Hematopoietic multipotent progenitor cell (in vitro differentiated cells): ENCODE data around the gene SRCIN1. TPM values are rescaled to one million over a fixed set of nuclear protein-coding genes. Genes with fewer than 3 reads are reported as not detected.
A peak's percentile ranks its signal among the peaks of the same experiment; 100 is the strongest.

Source experiments
- DNase-seq, 3 donors: peaks; one replicate each; pipeline ENCODE4 v3.0.0-alpha.2; 2011 to 2015; ENCODE audit warnings: low read depth in 2 of 3, low spot score in 2 of 3
- total RNA-seq: library from RNA; depleted of rRNA; stranded (reverse); fragments of >200 nt; gene quantifications from one replicate; pipeline ENCODE4 v1.2.3, GENCODE V29; 2012

Gene SRCIN1
- total RNA-seq, 1 donor: under 0.01 TPM

GRCh38 chr17:38617074-38617860 is 11.5 kb upstream of the SRCIN1 start:
- no peak for DNase-seq

GRCh38 chr17:38616361-38616760 is 10.6 kb upstream of the SRCIN1 start:
- DNase-seq: no peak

- no peak for DNase-seq
Observed at GRCh38 chr17:38613981-38614779, 8.4 kb upstream of the SRCIN1 start.

GRCh38 chr17:38613525-38613980 is 7.8 kb upstream of the SRCIN1 start:
- no peak for DNase-seq

- DNase-seq: no peak
Observed at GRCh38 chr17:38611872-38612376, 6.2 kb upstream of the SRCIN1 start.

- no peak for DNase-seq
Observed at GRCh38 chr17:38611070-38611786, 5.5 kb upstream of the SRCIN1 start.

- DNase-seq: no peak
Observed at GRCh38 chr17:38609280-38610031, 3.7 kb upstream of the SRCIN1 start.

- DNase-seq: no peak
Observed at GRCh38 chr17:38608648-38609047, 2.9 kb upstream of the SRCIN1 start.

- DNase-seq: no peak
Observed at GRCh38 chr17:38606646-38607611, 1.2 kb upstream of the SRCIN1 start.

GRCh38 chr17:38605411-38605840 is 326 bp downstream of the SRCIN1 start:
- DNase-seq: no peak

GRCh38 chr17:38604479-38605403 is 1.0 kb downstream of the SRCIN1 start:
- DNase-seq: peak in 1 of 3 donors; percentile 47

- DNase-seq: no peak
Observed at GRCh38 chr17:38603786-38604478, 1.8 kb downstream of the SRCIN1 start.

GRCh38 chr17:38602956-38603785 is 2.6 kb downstream of the SRCIN1 start:
- DNase-seq: no peak

- DNase-seq: no peak
Observed at GRCh38 chr17:38602453-38602852, 3.3 kb downstream of the SRCIN1 start.

GRCh38 chr17:38601539-38602351 is 4.0 kb downstream of the SRCIN1 start:
- no peak for DNase-seq

GRCh38 chr17:38600906-38601305 is 4.8 kb downstream of the SRCIN1 start:
- no peak for DNase-seq
